Transverse colon (tissue), 4 donors: ENCODE results near the gene THSD4. TPM values are rescaled to one million over a fixed set of nuclear protein-coding genes. Genes with fewer than 3 reads are reported as not detected.

Experiments used
- DNase-seq: peaks from one replicate; pipeline ENCODE4 v3.0.0-alpha.2; 2019
- H3K27ac ChIP-seq, 4 donors: fragments of 200-600 bp; sonication (generic); 2 replicates each; pipeline ENCODE4 v1.5.1; 2016 to 2018; ENCODE audit warnings: inconsistent platforms in 4 of 4
- H3K27me3 ChIP-seq: fragments of 200-600 bp; sonication (generic); 2 replicates; pipeline ENCODE4 v1.5.1; 2017; ENCODE audit warnings: inconsistent platforms
- H3K36me3 ChIP-seq, 4 donors: fragments of 200-600 bp; sonication (generic); 2 replicates each; pipeline ENCODE4 v1.5.1; 2017 to 2019; ENCODE audit warnings: inconsistent platforms in 4 of 4
- H3K4me1 ChIP-seq, 4 donors: fragments of 200-600 bp; sonication (generic); 2 replicates each; pipeline ENCODE4 v1.5.1; 2017 to 2020; ENCODE audit warnings: inconsistent platforms in 4 of 4
- H3K4me3 ChIP-seq, 4 donors: fragments of 200-600 bp; sonication (generic); 1 replicate in 1 of 4; 2 replicates in 3 of 4; pipeline versions ENCODE4 v1.5.1 to v1.6.1; 2017 to 2019; ENCODE audit warnings: inconsistent platforms in 4 of 4
- H3K9me3 ChIP-seq, 2 donors: fragments of 200-600 bp; sonication (generic); 2 replicates each; pipeline ENCODE4 v1.5.1; 2017 to 2019; ENCODE audit warnings: inconsistent platforms in 2 of 2
- EP300 ChIP-seq: sonication (generic); formaldehyde crosslinking; IDR thresholded peaks from one replicate; pipeline ENCODE4 v1.6.1; 2017; ENCODE audit warnings: antibody characterized with exemption, low read depth
- POLR2A ChIP-seq: fragments of 450-650 bp; IDR thresholded peaks from one replicate; pipeline ENCODE4 v1.6.1; 2016; ENCODE audit warnings: antibody characterized with exemption, mild to moderate bottlenecking, moderate library complexity
- POLR2AphosphoS5 ChIP-seq, 3 donors: sonication (generic); formaldehyde crosslinking; IDR thresholded peaks; one replicate each; pipeline ENCODE4 v1.6.1; 2016; ENCODE audit warnings: antibody characterized with exemption in 3 of 3
- WGBS, 2 donors: methylation state at CpG; one replicate each; pipeline ENCODE4 v1.1.5; 2018; ENCODE audit warnings: low coverage in 1 of 2; 5-methylcytosine and 5-hydroxymethylcytosine counted together
- in situ Hi-C, 4 donors: fragments of 200-750 bp; cut with MboI; loops; one replicate each; pipeline versions ENCODE4 v1.15.0 to v1.15.1; 2017; ENCODE audit warnings: low sequenced_read_pairs in 3 of 4, low pct_ligation_motif_present in 1 of 4, low pct_unique_long_range_greater_than_20kb in 1 of 4
- intact Hi-C: fragments of 100-400 bp; cut with DNase I; formaldehyde crosslinking; loops from one replicate; pipeline ENCODE4 v1.15.1; 2023; ENCODE audit warnings: low total_unique reads
- total RNA-seq, 4 donors: library from RNA; depleted of rRNA; stranded (reverse); fragments of >200 nt; gene quantifications; one replicate each; pipeline ENCODE4 v1.1.0, GENCODE V29; 2016
- TF ChIP-seq, protein P1 (sequence below), 5 experiments: fragments of 200-600 bp in 3 of 5; fragments of 450-650 bp in 2 of 5; sonication (generic) in 3 of 5; IDR thresholded peaks; 1 replicate in 2 of 5; 2 replicates in 3 of 5; pipeline ENCODE4 v1.5.1; 2016 to 2017; ENCODE audit warnings: antibody characterized with exemption in 5 of 5, inconsistent platforms in 3 of 5, mild to moderate bottlenecking in 2 of 5, moderate library complexity in 1 of 5

The THSD4 gene
- total RNA-seq, 4 donors from 2014 or later = 13.3 to 57.2 (median 47.4) TPM

DNA sequence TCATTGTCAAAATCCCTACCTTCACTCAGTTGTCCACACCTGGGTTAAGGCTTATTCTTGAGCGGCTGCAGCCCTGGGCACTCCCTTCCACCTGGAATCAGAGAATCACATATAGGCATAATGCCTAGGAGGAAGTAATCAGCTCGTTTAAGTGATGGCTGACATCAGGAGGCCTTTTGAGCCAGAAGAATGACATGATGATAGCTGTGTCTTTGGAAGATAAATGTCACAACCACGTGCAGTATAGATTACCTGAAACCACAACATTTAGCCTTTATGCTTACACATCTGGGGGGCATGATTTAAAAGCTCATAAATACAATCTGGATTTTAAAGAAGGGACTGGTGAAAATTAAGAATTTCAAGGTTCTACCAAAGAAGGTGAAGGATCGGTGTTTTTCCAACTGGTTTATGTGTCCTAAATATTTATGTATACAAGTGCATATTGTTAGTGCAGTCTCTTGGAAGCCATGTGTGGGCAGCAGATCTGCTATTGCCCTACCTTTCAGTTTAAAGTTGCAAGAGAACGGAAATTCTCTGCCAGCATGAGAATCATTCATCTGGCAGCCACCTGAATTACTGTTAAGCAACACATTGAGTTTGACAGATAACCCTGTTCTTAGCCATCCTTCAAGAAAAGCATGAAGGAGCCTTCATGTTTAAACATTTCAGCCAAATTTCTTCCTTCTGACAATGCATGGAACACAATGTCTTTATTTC is 531.7 kb downstream of the THSD4 start:
- Histone ChIP-seq H3K9me3 (no peaks in the 10 kb centered on the region), H3K4me1 (peaks cover 0 to 6% (median 0%) of the 10 kb centered on the region in 4 donors), H3K27ac (no peak overlapping the region), H3K27me3 (no peaks in the 10 kb centered on the region), H3K36me3 (no peaks in the 10 kb centered on the region), H3K4me3 (no peak overlapping the region)
- in situ Hi-C loops = no loop called here
- DNase-seq = no peak
- TF ChIP-seq, protein P1, sequence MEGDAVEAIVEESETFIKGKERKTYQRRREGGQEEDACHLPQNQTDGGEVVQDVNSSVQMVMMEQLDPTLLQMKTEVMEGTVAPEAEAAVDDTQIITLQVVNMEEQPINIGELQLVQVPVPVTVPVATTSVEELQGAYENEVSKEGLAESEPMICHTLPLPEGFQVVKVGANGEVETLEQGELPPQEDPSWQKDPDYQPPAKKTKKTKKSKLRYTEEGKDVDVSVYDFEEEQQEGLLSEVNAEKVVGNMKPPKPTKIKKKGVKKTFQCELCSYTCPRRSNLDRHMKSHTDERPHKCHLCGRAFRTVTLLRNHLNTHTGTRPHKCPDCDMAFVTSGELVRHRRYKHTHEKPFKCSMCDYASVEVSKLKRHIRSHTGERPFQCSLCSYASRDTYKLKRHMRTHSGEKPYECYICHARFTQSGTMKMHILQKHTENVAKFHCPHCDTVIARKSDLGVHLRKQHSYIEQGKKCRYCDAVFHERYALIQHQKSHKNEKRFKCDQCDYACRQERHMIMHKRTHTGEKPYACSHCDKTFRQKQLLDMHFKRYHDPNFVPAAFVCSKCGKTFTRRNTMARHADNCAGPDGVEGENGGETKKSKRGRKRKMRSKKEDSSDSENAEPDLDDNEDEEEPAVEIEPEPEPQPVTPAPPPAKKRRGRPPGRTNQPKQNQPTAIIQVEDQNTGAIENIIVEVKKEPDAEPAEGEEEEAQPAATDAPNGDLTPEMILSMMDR (IDR thresholded peaks at IDR 0.05) = no peak
- TF ChIP-seq EP300 = no peak
- TF ChIP-seq POLR2A = no peak
- TF ChIP-seq POLR2AphosphoS5 (IDR thresholded peaks at IDR 0.05) = no peak
- intact Hi-C loops = no loop called here
- WGBS, 2 donors = 64 to 100% methylated on average over 1 to 5 of the region's 5 CpGs

DNA sequence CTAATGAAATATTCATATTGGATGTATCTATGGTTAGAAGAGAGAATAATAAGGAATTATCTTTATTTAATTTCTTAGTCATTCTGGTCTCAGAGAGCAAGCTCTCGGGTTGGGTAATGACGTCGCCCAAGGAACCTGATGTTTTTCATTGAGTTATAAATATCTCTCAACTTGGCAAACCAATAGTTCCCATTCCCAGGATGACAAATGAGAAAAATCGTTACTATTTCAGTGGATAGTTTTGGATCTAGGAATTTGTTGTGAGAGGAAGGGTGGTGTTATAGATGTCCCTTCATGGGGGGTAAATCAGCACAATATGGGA is 532.2 kb downstream of the THSD4 start:
- TF ChIP-seq POLR2A (no peak), EP300 (no peak), POLR2AphosphoS5 (IDR thresholded peaks at IDR 0.05) (no peak)
- TF ChIP-seq, protein P1 (IDR thresholded peaks at IDR 0.05) = no peak
- peaks cover 0 to 6% (median 0%) of the 10 kb centered on the region in 4 donors for H3K4me1 ChIP-seq
- H3K4me3 ChIP-seq = no peak overlapping the region
- DNase-seq = no peak
- no peaks in the 10 kb centered on the region for H3K36me3 ChIP-seq
- in situ Hi-C loops (no loop called here), intact Hi-C loops (no loop called here)
- WGBS, 2 donors = 64 to 88% methylated on average over 4 of the region's 4 CpGs
- H3K27me3 ChIP-seq = no peaks in the 10 kb centered on the region
- H3K27ac ChIP-seq = no peak overlapping the region
- H3K9me3 ChIP-seq = no peaks in the 10 kb centered on the region

GRCh38 chr15:71648095-71648494 is 532.8 kb downstream of the THSD4 start:
- WGBS, 2 donors = 88 to 89% methylated on average over 1 to 3 of the region's 3 CpGs
- in situ Hi-C loops = no loop called here
- intact Hi-C loops = no loop called here
- H3K27ac ChIP-seq = no peak overlapping the region
- no peak overlapping the region for H3K4me3 ChIP-seq
- no peaks in the 10 kb centered on the region for H3K27me3 ChIP-seq
- no peak for DNase-seq
- H3K4me1 ChIP-seq = peaks cover 0 to 6% (median 0%) of the 10 kb centered on the region in 4 donors
- TF ChIP-seq, protein P1 (IDR thresholded peaks at IDR 0.05) = no peak
- H3K36me3 ChIP-seq = no peaks in the 10 kb centered on the region
- H3K9me3 ChIP-seq = no peaks in the 10 kb centered on the region

GRCh38 chr15:71649894-71650293 is 534.6 kb downstream of the THSD4 start:
- H3K27ac ChIP-seq = peak overlapping the region in 3 of 4 donors; percentile 48 to 66 (median 50)
- peak in 1 of 3 donors; percentile 27 for TF ChIP-seq POLR2AphosphoS5 (IDR thresholded peaks at IDR 0.05)
- no peak for TF ChIP-seq EP300
- peak; percentile 31 for DNase-seq
- WGBS, 2 donors = 37% methylated on average over 3 of the region's 3 CpGs; no CpG with 5 or more reads in 1 of the 2 donors
- H3K4me1 ChIP-seq = peaks cover 0 to 6% (median 0%) of the 10 kb centered on the region in 4 donors
- in situ Hi-C loops = no loop called here
- H3K4me3 ChIP-seq = no peak overlapping the region
- no peaks in the 10 kb centered on the region for H3K27me3 ChIP-seq
- H3K9me3 ChIP-seq = no peaks in the 10 kb centered on the region
- no peaks in the 10 kb centered on the region for H3K36me3 ChIP-seq
- intact Hi-C loops = no loop called here

DNA sequence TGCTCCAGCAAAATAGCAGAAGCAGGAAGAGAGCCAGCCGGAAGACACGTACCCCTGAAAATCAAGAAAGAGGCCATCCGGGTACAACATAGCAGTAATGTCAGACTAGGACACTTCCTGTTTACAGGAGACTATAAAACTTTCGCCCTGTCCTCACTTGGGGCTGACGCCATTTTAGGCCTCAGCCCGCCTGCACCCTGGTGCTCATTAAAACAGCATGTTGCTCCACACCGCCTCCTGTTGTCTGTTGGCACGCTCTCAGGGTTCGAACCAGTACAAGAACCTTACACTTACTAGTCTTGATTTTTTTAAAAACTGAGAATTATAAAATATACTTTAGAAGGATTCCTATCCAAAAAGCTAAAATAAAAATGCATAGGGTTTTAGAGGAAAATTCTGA is 535.3 kb downstream of the THSD4 start:
- Histone ChIP-seq H3K4me1 (peaks cover 0 to 6% (median 0%) of the 10 kb centered on the region in 4 donors), H3K27ac (peak overlapping the region in 3 of 4 donors; percentile 48 to 66 (median 50)), H3K27me3 (no peaks in the 10 kb centered on the region), H3K36me3 (no peaks in the 10 kb centered on the region), H3K9me3 (no peaks in the 10 kb centered on the region), H3K4me3 (no peak overlapping the region)
- DNase-seq = no peak
- WGBS, 2 donors = 93 to 97% methylated on average over 6 to 9 of the region's 9 CpGs
- intact Hi-C loops (no loop called here), in situ Hi-C loops (no loop called here)
- TF ChIP-seq, protein P1 (IDR thresholded peaks at IDR 0.05) = no peak
- TF ChIP-seq EP300 = no peak
